CD1c-positive myeloid dendritic cell (primary cell): ENCODE results near the gene AGPAT4.
A peak's percentile ranks its signal among the peaks of the same experiment; 100 is the strongest.
"Not testable (repeated sequence)": the region's sequence is repeated elsewhere in the genome, so short reads cannot be mapped to it uniquely, and the experiment has no call there.

Experiments
- DNase-seq: peaks from one replicate; pipeline ENCODE4 v3.0.0-alpha.2; 2016; ENCODE audit errors: extremely low spot score

Gene AGPAT4

GRCh38 chr6:161227004-161227960, 46.6 kb downstream of the AGPAT4 start:
- DNase-seq: peak; percentile 60

GRCh38 chr6:161226009-161226964, 47.6 kb downstream of the AGPAT4 start:
- DNase-seq: peak; percentile 59

GRCh38 chr6:161225681-161226008, 48.2 kb downstream of the AGPAT4 start:
- DNase-seq: no peak

- not testable (repeated sequence) for DNase-seq
Measured at GRCh38 chr6:161224951-161225680, 48.7 kb downstream of the AGPAT4 start.

GRCh38 chr6:161223646-161224045, 50.2 kb downstream of the AGPAT4 start:
- no peak for DNase-seq

GRCh38 chr6:161222706-161223234, 51.1 kb downstream of the AGPAT4 start:
- DNase-seq: no peak

GRCh38 chr6:161220346-161220745, 53.5 kb downstream of the AGPAT4 start:
- peak; percentile 60 for DNase-seq

- no peak for DNase-seq
Measured at GRCh38 chr6:161219680-161220079, 54.2 kb downstream of the AGPAT4 start.

- no peak for DNase-seq
Measured at GRCh38 chr6:161218222-161218621, 55.6 kb downstream of the AGPAT4 start.

GRCh38 chr6:161217628-161218027, 56.2 kb downstream of the AGPAT4 start:
- DNase-seq: no peak

- no peak for DNase-seq
Measured at GRCh38 chr6:161216616-161217205, 57.1 kb downstream of the AGPAT4 start.

GRCh38 chr6:161215876-161216615, 57.8 kb downstream of the AGPAT4 start:
- DNase-seq: no peak

GRCh38 chr6:161215193-161215592, 58.7 kb downstream of the AGPAT4 start:
- DNase-seq: peak; percentile 79

- DNase-seq: no peak
Measured at GRCh38 chr6:161214722-161215121, 59.1 kb downstream of the AGPAT4 start.

- DNase-seq: no peak
Measured at GRCh38 chr6:161212902-161213301, 61.0 kb downstream of the AGPAT4 start.

- no peak for DNase-seq
Measured at GRCh38 chr6:161211380-161212035, 62.4 kb downstream of the AGPAT4 start.

- no peak for DNase-seq
Measured at GRCh38 chr6:161210857-161211256, 63.0 kb downstream of the AGPAT4 start.

GRCh38 chr6:161207200-161207599, 66.7 kb downstream of the AGPAT4 start:
- DNase-seq: no peak

GRCh38 chr6:161204866-161205557, 68.8 kb downstream of the AGPAT4 start:
- no peak for DNase-seq
